C4-2B (cell line): ENCODE measurements around the gene MVK.

ENCODE experiments used
- ZFX ChIP-seq: fragments of 450-650 bp; IDR thresholded peaks from 2 replicates; pipeline ENCODE4 v1.6.1; 2017
- TF ChIP-seq, protein P1 (sequence below): fragments of 450-650 bp; conservative IDR thresholded peaks from 2 replicates; pipeline ENCODE4 v1.5.1; 2017; ENCODE audit warnings: mild to moderate bottlenecking

DNA sequence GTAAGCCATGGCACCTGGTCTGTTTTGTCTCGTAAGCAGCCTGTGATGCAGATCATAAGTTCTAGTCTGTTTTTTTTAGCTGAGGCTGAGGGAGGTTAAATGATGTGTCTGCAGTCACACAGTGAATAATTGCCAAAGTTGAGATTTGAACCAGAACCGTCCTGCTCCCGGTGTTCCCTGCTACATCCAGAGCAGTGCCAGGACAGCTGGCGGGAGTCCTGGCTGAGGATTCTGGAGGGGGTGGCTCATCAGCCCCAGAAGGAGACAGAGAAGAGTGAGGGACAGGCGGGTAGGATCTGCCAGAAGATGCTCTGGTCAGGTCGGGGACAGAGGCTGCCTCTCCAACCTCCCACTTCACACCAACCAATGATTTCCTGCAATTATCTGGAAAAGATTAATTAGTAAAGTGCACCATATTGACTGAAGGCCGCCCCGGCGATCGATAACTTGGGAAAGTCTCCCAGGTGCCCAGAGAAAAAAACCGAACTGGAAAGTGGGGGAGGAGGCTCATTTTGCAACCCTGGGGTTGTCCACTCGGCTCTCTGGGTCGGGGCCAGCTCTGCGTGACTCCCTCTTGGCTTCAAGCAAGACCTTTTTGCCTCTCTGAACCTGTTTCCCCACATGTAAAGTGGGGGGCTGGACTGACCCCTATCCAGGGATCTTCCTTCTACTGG, 42.1 kb downstream of the MVK start:
- TF ChIP-seq, protein P1, sequence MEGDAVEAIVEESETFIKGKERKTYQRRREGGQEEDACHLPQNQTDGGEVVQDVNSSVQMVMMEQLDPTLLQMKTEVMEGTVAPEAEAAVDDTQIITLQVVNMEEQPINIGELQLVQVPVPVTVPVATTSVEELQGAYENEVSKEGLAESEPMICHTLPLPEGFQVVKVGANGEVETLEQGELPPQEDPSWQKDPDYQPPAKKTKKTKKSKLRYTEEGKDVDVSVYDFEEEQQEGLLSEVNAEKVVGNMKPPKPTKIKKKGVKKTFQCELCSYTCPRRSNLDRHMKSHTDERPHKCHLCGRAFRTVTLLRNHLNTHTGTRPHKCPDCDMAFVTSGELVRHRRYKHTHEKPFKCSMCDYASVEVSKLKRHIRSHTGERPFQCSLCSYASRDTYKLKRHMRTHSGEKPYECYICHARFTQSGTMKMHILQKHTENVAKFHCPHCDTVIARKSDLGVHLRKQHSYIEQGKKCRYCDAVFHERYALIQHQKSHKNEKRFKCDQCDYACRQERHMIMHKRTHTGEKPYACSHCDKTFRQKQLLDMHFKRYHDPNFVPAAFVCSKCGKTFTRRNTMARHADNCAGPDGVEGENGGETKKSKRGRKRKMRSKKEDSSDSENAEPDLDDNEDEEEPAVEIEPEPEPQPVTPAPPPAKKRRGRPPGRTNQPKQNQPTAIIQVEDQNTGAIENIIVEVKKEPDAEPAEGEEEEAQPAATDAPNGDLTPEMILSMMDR = no peak
- TF ChIP-seq ZFX = no peak
